ENCODE data around the gene PCBP2. TPM values are rescaled to one million over a fixed set of nuclear protein-coding genes. Genes with fewer than 3 reads are reported as not detected.
A peak's percentile ranks its signal among the peaks of the same experiment; 100 is the strongest.

Gene PCBP2
- polyA plus RNA-seq, 1 of the 3 experiments (the other 2 are of a cell fraction): 368 TPM

GRCh38 chr12:53441040-53441833, 10.7 kb upstream of the PCBP2 start, which contains the start of gene PRR13:
Gene PRR13, plus strand, starts transcription at chr12:53441734. Its CDS starts 981 bp downstream, at chr12:53442715.
- Histone ChIP-seq H3K27me3 (ENCODE audit: insufficient read depth) (no peaks in the 10 kb centered on the region), H3K79me2 (ENCODE audit: insufficient read depth) (peaks cover 34% of the 10 kb centered on the region), H3F3A (replicated peaks; ENCODE audit: insufficient read depth) (peaks cover 11% of the 10 kb centered on the region), H3K27ac (ENCODE audit: low read depth in 2 of 2, low read length in 1 of 2) (peak within 1 kb of the TSS; percentile 89 to 92), H3K36me3 (replicated peaks in 1 of 2; ENCODE audit: control insufficient read depth in 1 of 2, insufficient read depth in 2 of 2, low read length in 1 of 2) (peaks cover 11 to 17% of the 10 kb centered on the region in 2 experiments), H3K9me2 (no peaks in the 10 kb centered on the region), H3K4me1 (ENCODE audit: control insufficient read depth in 1 of 2, insufficient read depth in 2 of 2, low read depth in 1 of 2, low read length in 1 of 2) (peaks cover 0 to 7% of the 10 kb centered on the region in 2 experiments; a peak in 1 of 4 replicates), H3K9ac (peak within 1 kb of the TSS; percentile 71), H4K20me1 (ENCODE audit: insufficient read depth) (no peaks in the 10 kb centered on the region), H2AFZ (ENCODE audit: low read depth) (peak within 1 kb of the TSS; percentile 91), H3K9me3 (no peaks in the 10 kb centered on the region), H3K4me3 (ENCODE audit: low read depth in 2 of 2, low read length in 1 of 2) (peak within 1 kb of the TSS; percentile 65 to 72), H3K4me2 (peak within 1 kb of the TSS; percentile 88)
- 2% methylated on average over 31 of the region's 31 CpGs for WGBS (ENCODE audit: low lambda C conversion rate)
- peak; percentile 93 for DNase-seq
- CTCF ChIA-PET: interaction anchor here (0.7 to 2.7 kb wide), 10 partner anchors 10 to 120 kb away, joined by 3 to 14 read pairs (median 4); partner anchors contain the start of gene AAAS
- POLR2A ChIA-PET: interaction anchor here (1.3 to 1.4 kb wide), 5 partner anchors 60 to 120 kb away, joined by 5 to 13 read pairs (median 7); partner anchors contain the start of genes AAAS and TARBP2
- TF ChIP-seq, protein P1, sequence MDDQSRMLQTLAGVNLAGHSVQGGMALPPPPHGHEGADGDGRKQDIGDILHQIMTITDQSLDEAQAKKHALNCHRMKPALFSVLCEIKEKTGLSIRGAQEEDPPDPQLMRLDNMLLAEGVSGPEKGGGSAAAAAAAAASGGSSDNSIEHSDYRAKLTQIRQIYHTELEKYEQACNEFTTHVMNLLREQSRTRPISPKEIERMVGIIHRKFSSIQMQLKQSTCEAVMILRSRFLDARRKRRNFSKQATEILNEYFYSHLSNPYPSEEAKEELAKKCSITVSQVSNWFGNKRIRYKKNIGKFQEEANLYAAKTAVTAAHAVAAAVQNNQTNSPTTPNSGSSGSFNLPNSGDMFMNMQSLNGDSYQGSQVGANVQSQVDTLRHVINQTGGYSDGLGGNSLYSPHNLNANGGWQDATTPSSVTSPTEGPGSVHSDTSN (IDR thresholded peaks at IDR 0.05): peak; percentile 97
- 0 out of 2 replicates have a peak, but pooled peaks have one; percentile 45 for TF ChIP-seq SIN3A (IDR thresholded peaks at IDR 0.05; ENCODE audit: borderline replicate concordance, low read depth, low read length)
- no peak for TF ChIP-seq MEF2A (IDR thresholded peaks at IDR 0.05; ENCODE audit: borderline replicate concordance, low read depth)
- TF ChIP-seq JUND (IDR thresholded peaks at IDR 0.05): no peak
- TF ChIP-seq SMC3 (IDR thresholded peaks at IDR 0.05; ENCODE audit: low read depth, low read length): no peak
- TF ChIP-seq EP300 (IDR thresholded peaks at IDR 0.05; ENCODE audit: borderline replicate concordance in 1 of 2, low read depth in 1 of 2, low read length in 1 of 2): no peak
- no peak for TF ChIP-seq RAD21 (IDR thresholded peaks at IDR 0.05; ENCODE audit: low read length)
- peak; percentile 77; the same call in 1 of the 2 replicates for TF ChIP-seq ELF1 (IDR thresholded peaks at IDR 0.05)
- no peak for TF ChIP-seq GATA2 (CRISPR knock-in tag; IDR thresholded peaks at IDR 0.05)
- no peak for TF ChIP-seq FOXM1 (IDR thresholded peaks at IDR 0.05; ENCODE audit: low read depth)
- TF ChIP-seq GABPA (IDR thresholded peaks at IDR 0.05; ENCODE audit: low read depth): peak; percentile 32; the same call in 1 of the 2 replicates
- peak; percentile 55; the same call in 1 of the 2 replicates for TF ChIP-seq MXI1 (IDR thresholded peaks at IDR 0.05; ENCODE audit: low read depth, low read length)
- TF ChIP-seq POLR2AphosphoS5 (IDR thresholded peaks at IDR 0.05; ENCODE audit: low read depth, low read length): peak; percentile 98
- peak; percentile 55; the same call in 1 of the 2 replicates for TF ChIP-seq USF1 (IDR thresholded peaks at IDR 0.05; ENCODE audit: borderline replicate concordance, low read depth)
- no peak for TF ChIP-seq NRF1 (IDR thresholded peaks at IDR 0.05; ENCODE audit: low read depth, low read length)
- TF ChIP-seq CHD2 (IDR thresholded peaks at IDR 0.05; ENCODE audit: low read length, partially characterized antibody): peak; percentile 31
- TF ChIP-seq TCF12 (IDR thresholded peaks at IDR 0.05): 0 out of 2 replicates have a peak, but pooled peaks have one; percentile 18
- no peak for TF ChIP-seq EZH2phosphoT487 (IDR thresholded peaks at IDR 0.05; ENCODE audit: borderline replicate concordance, low read depth)
- no peak for TF ChIP-seq ZBTB33 (IDR thresholded peaks at IDR 0.05; ENCODE audit: borderline replicate concordance, low read depth)
- TF ChIP-seq RXRA (IDR thresholded peaks at IDR 0.05; ENCODE audit: borderline replicate concordance, low read depth): no peak
- TF ChIP-seq RCOR1 (IDR thresholded peaks at IDR 0.05; ENCODE audit: low read length): no peak
- TF ChIP-seq TAF1 (IDR thresholded peaks at IDR 0.05; ENCODE audit: borderline replicate concordance, low read depth, low read length): peak; percentile 57
- TF ChIP-seq, protein P2, sequence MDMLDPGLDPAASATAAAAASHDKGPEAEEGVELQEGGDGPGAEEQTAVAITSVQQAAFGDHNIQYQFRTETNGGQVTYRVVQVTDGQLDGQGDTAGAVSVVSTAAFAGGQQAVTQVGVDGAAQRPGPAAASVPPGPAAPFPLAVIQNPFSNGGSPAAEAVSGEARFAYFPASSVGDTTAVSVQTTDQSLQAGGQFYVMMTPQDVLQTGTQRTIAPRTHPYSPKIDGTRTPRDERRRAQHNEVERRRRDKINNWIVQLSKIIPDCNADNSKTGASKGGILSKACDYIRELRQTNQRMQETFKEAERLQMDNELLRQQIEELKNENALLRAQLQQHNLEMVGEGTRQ (IDR thresholded peaks at IDR 0.05; ENCODE audit: borderline replicate concordance, low read depth, low read length): no peak
- TF ChIP-seq RFX5 (IDR thresholded peaks at IDR 0.05; ENCODE audit: low read length): no peak
- no peak for TF ChIP-seq FOXJ3 (CRISPR knock-in tag; IDR thresholded peaks at IDR 0.05)
